H9 (cell line): ENCODE measurements around the gene ZNF564. TPM values are rescaled to one million over a fixed set of nuclear protein-coding genes. Genes with fewer than 3 reads are reported as not detected.

Source experiments
- DNase-seq: peaks from one replicate; pipeline ENCODE4 v3.0.0-alpha.2; 2017
- H2AFZ ChIP-seq: one replicate; pipeline ENCODE4 v1.6.1; 2013; ENCODE audit warnings: mild to moderate bottlenecking, low read length, control low read depth, moderate library complexity
- H2AK5ac ChIP-seq: 2 replicates; pipeline ENCODE4 v1.6.1; 2013; ENCODE audit warnings: low read length, control low read depth, mixed read lengths; ENCODE audit not compliant: insufficient read length
- H2BK120ac ChIP-seq: one replicate; pipeline ENCODE4 v1.6.1; 2013; ENCODE audit warnings: low read depth, mild to moderate bottlenecking, low read length, control low read depth, inconsistent platforms; ENCODE audit not compliant: poor library complexity, severe bottlenecking
- H2BK12ac ChIP-seq: 2 replicates; pipeline ENCODE4 v1.6.1; 2013; ENCODE audit warnings: low read length, control low read depth, mixed read lengths, low read depth; ENCODE audit not compliant: insufficient read length
- H2BK15ac ChIP-seq: 2 replicates; pipeline ENCODE4 v1.6.1; 2013; ENCODE audit warnings: low read depth, low read length, control low read depth
- H2BK20ac ChIP-seq: one replicate; pipeline ENCODE4 v1.6.1; 2013; ENCODE audit warnings: low read depth, mild to moderate bottlenecking, low read length, control low read depth, inconsistent platforms; ENCODE audit not compliant: poor library complexity, severe bottlenecking
- H2BK5ac ChIP-seq: 2 replicates; pipeline ENCODE4 v1.6.1; 2013; ENCODE audit warnings: low read length, control low read depth, mixed read lengths; ENCODE audit not compliant: insufficient read length
- H3K14ac ChIP-seq: 2 replicates; pipeline ENCODE4 v1.6.1; 2013; ENCODE audit warnings: low read length, control low read depth; ENCODE audit not compliant: insufficient read depth
- H3K18ac ChIP-seq: 2 replicates; pipeline ENCODE4 v1.6.1; 2013; ENCODE audit warnings: low read depth, mild to moderate bottlenecking, mixed read lengths, low read length, control low read depth; ENCODE audit not compliant: insufficient read length
- H3K23ac ChIP-seq: 2 replicates; pipeline ENCODE4 v1.6.1; 2013; ENCODE audit warnings: low read length, control low read depth, mixed read lengths, low read depth; ENCODE audit not compliant: insufficient read length
- H3K23me2 ChIP-seq: 2 replicates; pipeline ENCODE4 v1.6.1; 2013; ENCODE audit warnings: low read depth, mild to moderate bottlenecking, mixed read lengths, low read length, control low read depth; ENCODE audit not compliant: insufficient read length, poor library complexity, severe bottlenecking
- H3K27ac ChIP-seq: 2 replicates; pipeline ENCODE4 v1.5.1; 2013; ENCODE audit warnings: low read length, control low read depth, mixed read lengths, low read depth; ENCODE audit not compliant: insufficient read length
- H3K27me3 ChIP-seq: 2 replicates; pipeline ENCODE4 v1.6.1; 2013; ENCODE audit warnings: low read length, control low read depth, inconsistent platforms; ENCODE audit not compliant: insufficient read depth
- H3K4ac ChIP-seq: 2 replicates; pipeline ENCODE4 v1.6.1; 2013; ENCODE audit warnings: low read depth, mild to moderate bottlenecking, control low read depth, inconsistent platforms, low read length, moderate library complexity
- H3K4me1 ChIP-seq: 2 replicates; pipeline ENCODE4 v1.6.1; 2013; ENCODE audit warnings: low read length, control low read depth, inconsistent platforms; ENCODE audit not compliant: insufficient read depth
- H3K4me2 ChIP-seq: 2 replicates; pipeline ENCODE4 v1.6.1; 2013; ENCODE audit warnings: low read length, control low read depth, mixed read lengths; ENCODE audit not compliant: insufficient read length, insufficient read depth
- H3K56ac ChIP-seq: 2 replicates; pipeline ENCODE4 v1.6.1; 2013; ENCODE audit warnings: low read depth, mild to moderate bottlenecking, mixed read lengths, low read length, control low read depth; ENCODE audit not compliant: insufficient read length
- H3K79me1 ChIP-seq: 2 replicates; pipeline ENCODE4 v1.6.1; 2013; ENCODE audit warnings: low read depth, mild to moderate bottlenecking, moderate library complexity, low read length, control low read depth, inconsistent platforms; ENCODE audit not compliant: insufficient read depth, poor library complexity, severe bottlenecking
- H3K79me2 ChIP-seq: 2 replicates; pipeline ENCODE4 v1.6.1; 2013; ENCODE audit warnings: low read length, control low read depth, inconsistent platforms; ENCODE audit not compliant: insufficient read depth
- H3K9ac ChIP-seq: 2 replicates; pipeline ENCODE4 v1.6.1; 2013; ENCODE audit warnings: low read length, control low read depth, mixed read lengths; ENCODE audit not compliant: insufficient read length; ENCODE audit errors: extremely low read depth
- H3K9me3 ChIP-seq: one replicate; pipeline ENCODE4 v1.6.1; 2013; ENCODE audit warnings: low read depth, low read length, inconsistent platforms; ENCODE audit not compliant: control insufficient read depth
- H3T11ph ChIP-seq: one replicate; pipeline ENCODE4 v1.6.1; 2013; ENCODE audit warnings: mild to moderate bottlenecking, low read length, control low read depth, inconsistent platforms
- H4K20me1 ChIP-seq: one replicate; pipeline ENCODE4 v1.6.1; 2013; ENCODE audit not compliant: control insufficient read depth, insufficient read length, insufficient read depth
- H4K5ac ChIP-seq: 2 replicates; pipeline ENCODE4 v1.6.1; 2013; ENCODE audit warnings: low read depth, mild to moderate bottlenecking, mixed read lengths, low read length, control low read depth; ENCODE audit not compliant: insufficient read length
- H4K8ac ChIP-seq: replicated peaks from 2 replicates; pipeline ENCODE4 v1.6.1; 2013; ENCODE audit warnings: low read length, control low read depth, mixed read lengths, low read depth; ENCODE audit not compliant: insufficient read length
- H4K91ac ChIP-seq: 2 replicates; pipeline ENCODE4 v1.6.1; 2013; ENCODE audit warnings: low read depth, mild to moderate bottlenecking, moderate library complexity, mixed read lengths, low read length, control low read depth; ENCODE audit not compliant: insufficient read length
- H3K27ac Mint-ChIP-seq, 3 experiments: 2 replicates in 2 of 3; 3 replicates in 1 of 3; pipeline ENCODE4 v1.8.0; 2020 to 2021; ENCODE audit warnings: mixed read lengths in 3 of 3, mild to moderate bottlenecking in 1 of 3, moderate library complexity in 1 of 3
- H3K27me3 Mint-ChIP-seq: 2 replicates; pipeline ENCODE4 v1.8.0; 2021; ENCODE audit warnings: low read depth, mild to moderate bottlenecking, moderate library complexity, mixed read lengths
- H3K36me3 Mint-ChIP-seq, 3 experiments: 2 replicates in 2 of 3; 3 replicates in 1 of 3; pipeline ENCODE4 v1.8.0; 2020 to 2021; ENCODE audit warnings: low read depth in 3 of 3, mixed read lengths in 3 of 3; ENCODE audit not compliant: insufficient read depth in 1 of 3
- H3K4me1 Mint-ChIP-seq, 2 experiments: 2 replicates each; pipeline ENCODE4 v1.8.0; 2020; ENCODE audit warnings: mixed read lengths in 2 of 2
- H3K4me3 Mint-ChIP-seq, 2 experiments: 2 replicates in 1 of 2; 3 replicates in 1 of 2; pipeline ENCODE4 v1.8.0; 2020 to 2021; ENCODE audit warnings: mild to moderate bottlenecking in 2 of 2, mixed read lengths in 2 of 2, moderate library complexity in 1 of 2
- H3K9me3 Mint-ChIP-seq, 2 experiments: 2 replicates in 1 of 2; 3 replicates in 1 of 2; pipeline ENCODE4 v1.8.0; 2020; ENCODE audit warnings: mild to moderate bottlenecking in 2 of 2, mixed read lengths in 2 of 2, moderate library complexity in 1 of 2
- WGBS: extraction: QIAGEN DNeasy Blood & Tissue Kit; methylation state at CpG from one replicate; pipeline ENCODE4 v1.1.7; 2013; ENCODE audit warnings: missing lambda C conversion rate, low lambda C conversion rate, mixed read lengths; ENCODE audit not compliant: insufficient read length; ENCODE audit errors: extremely low coverage; 5-methylcytosine and 5-hydroxymethylcytosine counted together
- total RNA-seq: library from RNA; stranded (reverse); gene quantifications from 2 replicates; pipeline ENCODE4 v1.2.1, GENCODE V29; 2021
- TF ChIP-seq, protein P1 (sequence below): fragments of 200-600 bp; sonication (generic); conservative IDR thresholded peaks from 3 replicates; pipeline ENCODE4 v1.8.0; 2021; ENCODE audit warnings: antibody characterized with exemption, mild to moderate bottlenecking

Gene ZNF564
- total RNA-seq, 1 experiment from 2014 or later: 11.3 TPM

DNA sequence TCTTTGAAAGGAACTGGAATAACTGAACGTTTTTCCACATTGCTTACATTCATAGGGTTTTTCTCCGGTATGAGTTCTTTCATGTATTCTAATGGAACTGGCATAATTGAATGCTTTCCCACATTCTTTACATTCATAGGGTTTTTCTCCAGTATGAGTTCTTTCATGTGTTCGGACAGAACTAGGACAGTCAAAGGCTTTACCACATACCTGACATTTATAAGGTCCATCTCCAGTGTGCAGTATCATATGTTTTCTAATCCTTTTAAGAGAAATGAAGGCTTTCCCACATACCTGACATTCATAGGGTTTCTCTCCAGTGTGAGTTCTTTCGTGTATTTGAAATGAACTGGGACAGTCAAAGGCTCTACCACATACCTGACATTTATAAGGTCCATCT lies 24.7 kb downstream of the ZNF564 start:
- H2BK15ac ChIP-seq: no peak overlapping the region
- H3K14ac ChIP-seq: no peak overlapping the region
- DNase-seq: no peak
- Mint-ChIP-seq H3K4me3 (no peak overlapping the region), H3K9me3 (peaks cover 97 to 98% of the 10 kb centered on the region in 2 experiments), H3K4me1 (no peaks in the 10 kb centered on the region), H3K27me3 (peaks cover 15% of the 10 kb centered on the region), H3K27ac (no peak overlapping the region), H3K36me3 (peaks cover 90 to 95% (median 93%) of the 10 kb centered on the region in 3 experiments)
- no peak overlapping the region for H3K27ac ChIP-seq
- H2AFZ ChIP-seq: no peak overlapping the region
- no peak overlapping the region for H2BK12ac ChIP-seq
- H3K4me1 ChIP-seq: no peaks in the 10 kb centered on the region
- no CpG with 5 or more reads among the region's 4 CpGs for WGBS
- H4K8ac ChIP-seq: no peak overlapping the region
- TF ChIP-seq, protein P1, sequence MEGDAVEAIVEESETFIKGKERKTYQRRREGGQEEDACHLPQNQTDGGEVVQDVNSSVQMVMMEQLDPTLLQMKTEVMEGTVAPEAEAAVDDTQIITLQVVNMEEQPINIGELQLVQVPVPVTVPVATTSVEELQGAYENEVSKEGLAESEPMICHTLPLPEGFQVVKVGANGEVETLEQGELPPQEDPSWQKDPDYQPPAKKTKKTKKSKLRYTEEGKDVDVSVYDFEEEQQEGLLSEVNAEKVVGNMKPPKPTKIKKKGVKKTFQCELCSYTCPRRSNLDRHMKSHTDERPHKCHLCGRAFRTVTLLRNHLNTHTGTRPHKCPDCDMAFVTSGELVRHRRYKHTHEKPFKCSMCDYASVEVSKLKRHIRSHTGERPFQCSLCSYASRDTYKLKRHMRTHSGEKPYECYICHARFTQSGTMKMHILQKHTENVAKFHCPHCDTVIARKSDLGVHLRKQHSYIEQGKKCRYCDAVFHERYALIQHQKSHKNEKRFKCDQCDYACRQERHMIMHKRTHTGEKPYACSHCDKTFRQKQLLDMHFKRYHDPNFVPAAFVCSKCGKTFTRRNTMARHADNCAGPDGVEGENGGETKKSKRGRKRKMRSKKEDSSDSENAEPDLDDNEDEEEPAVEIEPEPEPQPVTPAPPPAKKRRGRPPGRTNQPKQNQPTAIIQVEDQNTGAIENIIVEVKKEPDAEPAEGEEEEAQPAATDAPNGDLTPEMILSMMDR: no peak
- H3K4ac ChIP-seq: no peak overlapping the region
- H2BK5ac ChIP-seq: no peak overlapping the region
- H3K23ac ChIP-seq: no peak overlapping the region
- H3K18ac ChIP-seq: no peak overlapping the region
- H3K9me3 ChIP-seq: peaks cover 91% of the 10 kb centered on the region
- H2AK5ac ChIP-seq: no peak overlapping the region
- no peak overlapping the region for H4K91ac ChIP-seq
- no peak overlapping the region for H3T11ph ChIP-seq
- no peaks in the 10 kb centered on the region for H3K27me3 ChIP-seq
- H3K79me2 ChIP-seq: no peaks in the 10 kb centered on the region
- H3K56ac ChIP-seq: no peak overlapping the region
- H2BK20ac ChIP-seq: no peak overlapping the region
- no peak overlapping the region for H2BK120ac ChIP-seq
- H3K9ac ChIP-seq: no peak overlapping the region
- H3K79me1 ChIP-seq: peaks cover 3% of the 10 kb centered on the region
- H4K20me1 ChIP-seq: no peaks in the 10 kb centered on the region
- H3K4me2 ChIP-seq: no peak overlapping the region
- H3K23me2 ChIP-seq: no peaks in the 10 kb centered on the region
- H4K5ac ChIP-seq: no peak overlapping the region
